Heart left ventricle (tissue), 13 donors: ENCODE data around the gene TMED8.

ENCODE experiments used
- POLR2A ChIP-seq, 2 donors: fragments of 450-650 bp; IDR thresholded peaks; one replicate each; pipeline ENCODE4 v1.6.1; 2017; ENCODE audit warnings: antibody characterized with exemption in 2 of 2, mild to moderate bottlenecking in 2 of 2, moderate library complexity in 2 of 2
- TF ChIP-seq, protein P1 (sequence below), 12 donors: fragments of 200-600 bp; sonication (generic) in 4 of 12; IDR thresholded peaks; one replicate each; pipeline versions ENCODE4 v1.5.0 to v1.8.0; 2018 to 2022; ENCODE audit warnings: antibody characterized with exemption in 12 of 12, mild to moderate bottlenecking in 5 of 12
- donor health status: ischemic (EF 13 %, LVEDD 7.1; RV severe dilation, severe dysfunction).
- donor health status: DM: no; HTN: yes; CAD: no.
- donor health status: DM: no; HTN: no; CAD: no.
- donor health status: ischemic (EF 25% LVEDD 6.9; RV normal size, moderate dysfunction).
- donor health status: ischemic (EF 25% LVEDD 5.7; RV mildly dilated, moderate dysfunction).
- donor health status: ischemic (EF 35%, LVEDD 5.7; RV mildly dilated, moderate dysfunction).
- donor health status: nonischemic (EF 11% LVEDD 7.7; RV severe dilation, severe dysfunction).
- donor health status: DM: yes; HTN: yes; CAD: no.
- donor health status: PGD.
- donor health status: ischemic (EF 29% LVEDD 5.4; RV normal size, mild dysfunction).
- donor health status: nonischemic (EF 23%, LVEDD 6.1; RV moderate dilation, normal function).

DNA sequence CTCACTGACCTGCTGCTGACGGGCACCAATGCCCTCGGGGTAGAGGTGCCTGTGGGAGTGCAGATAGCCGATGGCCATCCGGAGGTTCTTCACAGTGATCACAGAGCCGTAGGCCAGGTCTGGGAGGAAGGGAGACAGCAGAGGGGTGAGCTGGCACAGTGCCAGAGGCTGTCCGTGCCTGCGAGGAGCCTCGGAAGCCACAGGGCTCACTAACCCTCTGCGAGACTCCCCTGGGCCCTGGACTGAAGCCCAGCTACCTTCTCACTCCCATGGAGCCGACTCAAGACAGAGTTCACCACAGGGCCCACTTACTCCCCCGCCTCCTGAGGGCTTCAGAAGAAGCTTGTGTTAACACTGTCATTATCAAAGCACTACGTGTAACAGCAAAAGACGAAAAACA is 80.7 kb downstream of the TMED8 start:
- TF ChIP-seq, protein P1, sequence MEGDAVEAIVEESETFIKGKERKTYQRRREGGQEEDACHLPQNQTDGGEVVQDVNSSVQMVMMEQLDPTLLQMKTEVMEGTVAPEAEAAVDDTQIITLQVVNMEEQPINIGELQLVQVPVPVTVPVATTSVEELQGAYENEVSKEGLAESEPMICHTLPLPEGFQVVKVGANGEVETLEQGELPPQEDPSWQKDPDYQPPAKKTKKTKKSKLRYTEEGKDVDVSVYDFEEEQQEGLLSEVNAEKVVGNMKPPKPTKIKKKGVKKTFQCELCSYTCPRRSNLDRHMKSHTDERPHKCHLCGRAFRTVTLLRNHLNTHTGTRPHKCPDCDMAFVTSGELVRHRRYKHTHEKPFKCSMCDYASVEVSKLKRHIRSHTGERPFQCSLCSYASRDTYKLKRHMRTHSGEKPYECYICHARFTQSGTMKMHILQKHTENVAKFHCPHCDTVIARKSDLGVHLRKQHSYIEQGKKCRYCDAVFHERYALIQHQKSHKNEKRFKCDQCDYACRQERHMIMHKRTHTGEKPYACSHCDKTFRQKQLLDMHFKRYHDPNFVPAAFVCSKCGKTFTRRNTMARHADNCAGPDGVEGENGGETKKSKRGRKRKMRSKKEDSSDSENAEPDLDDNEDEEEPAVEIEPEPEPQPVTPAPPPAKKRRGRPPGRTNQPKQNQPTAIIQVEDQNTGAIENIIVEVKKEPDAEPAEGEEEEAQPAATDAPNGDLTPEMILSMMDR (IDR thresholded peaks at IDR 0.05): no peak
- TF ChIP-seq POLR2A (IDR thresholded peaks at IDR 0.05): no peak
